T-helper 9 cell (primary cell): ENCODE measurements around the gene ZSCAN4.

Source experiments
- DNase-seq: peaks from one replicate; pipeline ENCODE4 v3.0.0-alpha.2; 2020
- total RNA-seq, 2 donors: gene quantifications; one replicate each; lab custom pipeline; 2026; lab: John Stamatoyannopoulos, UW

The ZSCAN4 gene
- total RNA-seq, result 0 reads per million in 2 donors

GRCh38 chr19:57668635-57669034 is at the start of gene ZSCAN4:
Gene ZSCAN4 (plus strand): TSS chr19:57668935. CDS start chr19:57676146, 7,211 bp downstream.
- no peak for DNase-seq

GRCh38 chr19:57620673-57621348 is 47.9 kb upstream of the ZSCAN4 start:
- no peak for DNase-seq

- no peak for DNase-seq
Observed at GRCh38 chr19:57623091-57623490, 45.6 kb upstream of the ZSCAN4 start.

DNA sequence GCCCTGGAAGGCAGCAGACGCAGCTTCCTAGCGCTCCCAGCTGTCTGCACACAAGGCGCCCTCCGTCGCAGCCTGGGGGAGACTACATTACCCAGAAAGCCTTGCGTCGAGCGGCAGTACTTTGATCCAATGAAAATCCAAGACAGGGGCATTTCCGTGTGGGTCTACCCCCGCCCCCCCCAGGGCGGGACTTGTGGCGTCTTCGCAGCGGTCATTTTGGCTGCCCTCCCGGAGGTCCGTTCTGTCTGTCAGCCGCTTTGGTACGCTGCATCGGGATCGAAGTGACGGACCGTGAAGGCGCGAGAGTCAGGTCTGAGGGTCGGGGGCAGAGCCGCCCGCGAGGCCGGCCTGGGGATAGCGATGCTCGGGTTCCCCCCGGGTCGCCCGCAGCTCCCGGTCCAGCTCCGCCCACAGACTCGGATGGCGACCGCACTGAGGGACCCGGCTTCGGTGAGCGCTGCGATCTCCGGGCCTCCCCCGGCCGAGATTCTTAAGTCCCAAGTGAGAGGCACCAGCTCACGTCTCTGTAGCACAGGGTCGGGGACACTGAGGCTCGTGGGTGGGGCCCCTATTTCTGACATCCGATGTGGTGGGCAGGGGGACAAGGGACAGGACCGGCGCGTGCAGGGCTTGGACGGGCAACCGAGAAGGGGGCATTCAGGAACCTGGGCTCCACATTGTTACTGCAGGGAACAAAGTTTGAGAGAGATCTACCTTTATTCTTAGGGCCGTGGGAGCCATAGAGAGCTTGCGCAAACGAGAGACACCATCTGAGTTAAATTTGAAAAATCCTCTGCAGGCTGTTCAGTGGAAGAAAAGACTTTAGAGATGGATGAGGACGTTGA is 35.5 kb upstream of the ZSCAN4 start, which contains the start of gene ZNF211:
Gene ZNF211, plus strand, starts transcription at position 182 of the 845 bp plus-strand sequence. Its CDS starts 179 bp downstream, at position 361.
- peak; percentile 73 for DNase-seq

DNA sequence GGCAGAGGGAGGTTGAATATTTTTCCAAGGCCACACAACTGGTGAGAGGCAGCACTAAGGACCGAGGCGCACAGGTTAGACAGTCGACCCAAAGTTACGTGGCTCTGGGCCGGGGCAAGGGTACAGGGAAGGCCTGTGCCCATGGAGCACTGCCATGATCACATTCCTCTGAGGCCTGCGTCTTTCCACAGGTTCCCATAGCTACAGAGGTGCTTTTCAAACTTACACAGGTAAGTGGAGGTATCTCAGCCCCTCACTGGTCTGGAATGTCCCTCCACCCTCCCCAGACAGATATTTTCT is 35.0 kb upstream of the ZSCAN4 start:
- no peak for DNase-seq

DNA sequence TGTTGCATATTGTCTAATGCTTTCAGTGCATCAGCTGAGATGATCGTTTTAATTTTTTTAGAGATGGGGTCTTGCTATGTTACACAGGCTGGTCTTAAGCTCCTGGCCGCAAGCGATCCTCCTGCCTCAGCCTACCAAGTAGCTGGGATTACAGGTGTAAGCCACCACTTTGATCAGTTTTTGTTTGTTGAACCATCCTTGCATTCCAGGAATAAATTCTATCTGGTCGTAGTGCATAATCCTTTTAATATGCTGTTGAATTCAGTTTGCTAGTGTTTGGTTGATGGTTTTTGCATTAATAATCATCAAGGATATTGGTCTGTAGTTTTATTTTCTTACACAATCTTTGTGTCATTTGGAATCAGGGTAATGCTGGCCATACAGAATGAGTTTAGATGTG is 31.4 kb upstream of the ZSCAN4 start:
- no peak for DNase-seq

GRCh38 chr19:57641715-57642234 is 27.0 kb upstream of the ZSCAN4 start:
- DNase-seq, result no peak

DNA sequence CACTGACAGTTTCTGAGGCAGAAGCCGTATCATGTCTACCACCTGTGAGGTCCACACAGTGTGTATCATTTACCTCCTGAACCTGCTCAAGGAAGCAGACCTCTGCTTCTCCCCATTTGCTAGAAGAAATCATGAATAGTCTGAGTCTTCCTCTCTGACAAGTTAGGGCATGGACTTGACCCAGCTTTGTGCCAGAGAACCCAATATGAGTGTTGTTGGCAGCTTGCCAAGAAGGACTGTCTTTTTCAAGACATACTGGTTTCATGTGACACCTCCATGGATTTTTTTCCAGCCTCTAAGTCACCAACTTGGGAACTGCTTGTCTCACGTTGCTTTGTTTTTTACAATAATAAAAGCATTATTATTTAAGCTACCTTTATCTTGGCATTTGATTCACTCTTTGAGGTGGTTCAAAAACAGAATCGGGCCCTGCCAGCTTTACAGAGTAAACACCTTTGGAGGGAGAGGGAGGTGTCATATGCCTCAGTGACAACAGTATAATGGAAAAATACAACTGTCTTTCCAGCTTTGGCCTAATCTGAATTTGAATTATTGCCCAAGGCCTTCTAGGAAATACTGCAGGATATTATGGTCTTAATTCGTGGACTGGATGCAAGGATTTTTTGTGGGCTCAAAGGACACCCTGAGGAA is 26.2 kb upstream of the ZSCAN4 start:
- no peak for DNase-seq

DNA sequence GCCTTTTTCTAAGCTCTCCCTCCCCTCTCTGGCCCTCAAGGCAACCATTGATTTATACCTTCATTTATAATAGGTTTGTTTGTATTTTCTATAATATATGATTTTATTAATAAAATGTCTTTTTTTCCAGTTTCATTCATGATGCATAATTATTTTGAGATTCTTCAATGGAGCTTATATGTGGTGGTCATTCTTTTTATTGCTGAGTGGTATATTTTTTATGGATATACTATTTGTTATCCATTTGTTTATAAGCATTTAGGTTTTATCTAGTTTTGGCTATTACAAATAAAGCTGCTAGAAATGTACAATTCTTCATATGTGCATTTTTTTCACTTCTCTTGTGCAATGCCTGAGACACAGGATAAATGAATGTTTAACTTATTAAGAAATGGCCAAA is 25.0 kb upstream of the ZSCAN4 start:
- DNase-seq, result no peak

DNA sequence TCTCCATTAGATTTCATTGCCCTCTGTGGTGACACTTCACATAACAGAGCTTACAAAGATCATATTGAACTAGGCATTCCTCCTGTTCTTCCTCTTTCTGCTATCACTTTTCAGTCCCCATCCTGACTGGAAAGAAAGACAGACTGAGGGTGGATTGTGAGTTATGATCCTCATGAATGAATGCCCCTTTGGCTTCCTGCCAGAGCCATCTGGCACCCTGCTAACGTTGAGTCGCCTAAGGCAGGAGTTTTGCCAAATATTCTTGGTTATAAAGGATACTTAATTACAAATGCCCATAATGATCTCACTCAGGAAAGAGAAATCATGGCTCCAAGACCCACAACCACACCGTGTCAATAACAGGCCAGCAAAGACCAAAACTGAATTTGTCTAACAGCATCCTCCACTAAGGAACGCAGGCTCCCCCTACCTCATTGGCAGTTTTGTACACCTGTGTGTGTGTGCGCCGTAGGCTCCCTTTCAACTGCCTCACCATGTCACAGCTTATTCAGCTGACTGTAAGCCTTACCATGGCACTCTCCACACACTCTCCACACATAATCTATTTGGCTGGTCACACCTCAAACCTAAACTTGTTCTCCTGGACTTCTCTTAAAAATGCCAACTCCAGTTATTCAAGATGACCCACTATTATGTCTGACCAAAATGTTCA is 20.3 kb upstream of the ZSCAN4 start:
- no peak for DNase-seq

DNA sequence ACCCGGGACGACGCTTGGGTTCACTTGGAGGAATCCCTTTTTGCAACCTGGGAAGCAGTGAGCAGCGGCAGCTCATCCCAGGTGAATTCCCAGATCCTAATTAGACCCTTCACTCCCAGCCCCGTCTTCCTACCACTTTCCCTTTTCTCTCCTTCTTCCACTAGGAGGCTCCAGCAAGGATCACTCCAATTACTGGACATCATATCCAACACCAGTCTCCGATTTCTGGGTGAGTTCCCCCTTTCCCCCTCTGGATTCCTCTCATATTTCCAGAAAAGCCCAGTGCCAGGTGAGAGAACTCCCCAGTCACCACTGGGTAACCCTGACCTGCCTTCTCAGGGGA is 17.1 kb upstream of the ZSCAN4 start:
- no peak for DNase-seq

DNA sequence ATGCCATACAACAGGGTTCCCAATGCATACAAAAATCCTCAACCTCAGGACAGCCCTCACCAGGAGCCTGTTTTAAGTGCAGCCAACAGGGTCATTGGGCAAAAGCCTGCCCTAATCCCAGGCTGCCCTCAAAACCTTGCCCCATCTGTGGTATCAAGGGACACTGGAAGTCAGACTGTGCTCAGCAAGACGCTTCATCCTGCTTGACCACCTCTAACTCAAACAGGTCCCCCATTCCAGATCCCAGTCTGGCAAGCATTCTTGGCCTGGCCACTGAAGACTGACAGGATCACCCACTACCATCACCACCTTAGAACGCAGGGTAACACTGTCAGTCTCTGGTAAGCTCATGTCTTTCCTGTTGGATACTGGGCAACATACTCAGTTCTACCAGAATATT is 15.0 kb upstream of the ZSCAN4 start:
- no peak for DNase-seq

DNA sequence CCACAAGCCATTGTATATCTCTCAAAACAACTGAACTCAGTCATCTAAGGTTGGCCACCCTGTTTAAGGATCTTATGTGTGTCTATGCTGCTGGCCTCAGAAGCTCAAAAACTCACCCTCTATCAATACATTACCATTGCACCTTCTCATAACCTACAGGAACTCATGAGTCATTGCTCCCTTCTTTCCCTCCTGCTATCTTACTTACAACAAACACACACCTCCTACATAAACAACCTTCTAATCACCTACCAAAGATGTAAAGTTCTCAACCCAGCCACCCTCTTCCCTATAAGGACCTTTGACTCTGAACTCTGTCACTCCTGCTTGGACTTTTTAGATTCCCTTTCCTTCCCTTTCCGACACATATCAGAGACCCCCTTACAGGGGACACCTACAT is 13.3 kb upstream of the ZSCAN4 start:
- DNase-seq, result no peak

- DNase-seq, result no peak
Observed at GRCh38 chr19:57656346-57656745, 12.4 kb upstream of the ZSCAN4 start.

- no peak for DNase-seq
Observed at GRCh38 chr19:57664269-57665127, 4.2 kb upstream of the ZSCAN4 start.

GRCh38 chr19:57665261-57665806 is 3.4 kb upstream of the ZSCAN4 start:
- no peak for DNase-seq

DNA sequence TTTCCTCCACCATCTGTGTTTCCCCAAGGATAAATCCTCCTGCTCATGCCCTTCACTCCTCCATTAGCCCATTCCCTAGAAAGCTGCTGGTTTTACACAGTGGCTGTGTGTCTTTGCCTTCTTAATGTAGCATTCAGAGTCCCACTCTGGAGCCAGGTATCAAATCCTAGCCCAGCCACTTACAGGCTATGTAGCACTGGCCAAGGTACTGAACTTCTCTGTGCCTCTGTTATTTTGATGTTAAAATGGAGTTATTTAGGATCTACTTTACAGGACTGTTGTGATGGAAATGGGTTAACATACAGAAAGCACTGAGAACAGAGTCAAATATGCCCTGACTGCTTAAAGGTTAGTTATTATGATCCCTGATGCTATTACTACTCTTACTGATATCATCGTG is 1.5 kb upstream of the ZSCAN4 start:
- DNase-seq, result no peak

DNA sequence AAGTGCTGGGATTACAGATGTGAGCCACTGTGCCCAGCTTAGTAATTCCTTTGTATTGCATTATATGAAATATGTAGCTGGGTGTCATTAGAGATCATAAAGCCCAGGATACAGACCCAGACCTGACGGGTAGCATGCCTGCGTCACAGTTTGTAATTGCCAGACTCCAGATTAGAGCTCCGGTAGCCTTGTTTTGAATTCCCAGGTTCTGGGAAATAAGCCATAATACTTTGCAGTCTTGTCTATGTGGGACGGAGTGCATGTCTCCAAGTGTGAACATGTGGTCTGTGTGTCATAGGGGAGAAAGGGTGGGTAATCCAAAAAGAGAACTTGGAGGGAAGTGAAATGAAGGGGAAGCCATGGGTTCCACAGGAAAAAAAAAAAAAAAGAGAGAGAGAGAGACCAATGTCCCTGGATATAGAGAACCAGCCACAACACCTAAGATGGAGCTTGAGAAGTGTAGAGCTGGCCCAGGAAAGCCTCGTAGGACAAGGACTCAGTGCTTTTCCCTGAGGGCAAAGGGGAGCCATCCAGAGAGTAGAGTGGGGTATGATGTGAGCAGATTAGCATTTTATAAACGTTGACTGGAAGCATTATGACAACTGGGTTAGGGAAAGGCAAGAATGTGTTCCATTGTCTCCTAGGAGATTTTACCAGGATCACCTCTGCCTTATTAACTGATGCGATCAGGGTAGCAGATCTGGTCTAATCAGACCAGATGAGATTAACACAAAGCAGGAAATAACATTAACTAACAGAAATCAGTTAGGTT is 2.6 kb downstream of the ZSCAN4 start:
- no peak for DNase-seq

GRCh38 chr19:57672466-57672865 is 3.7 kb downstream of the ZSCAN4 start:
- DNase-seq, result no peak

DNA sequence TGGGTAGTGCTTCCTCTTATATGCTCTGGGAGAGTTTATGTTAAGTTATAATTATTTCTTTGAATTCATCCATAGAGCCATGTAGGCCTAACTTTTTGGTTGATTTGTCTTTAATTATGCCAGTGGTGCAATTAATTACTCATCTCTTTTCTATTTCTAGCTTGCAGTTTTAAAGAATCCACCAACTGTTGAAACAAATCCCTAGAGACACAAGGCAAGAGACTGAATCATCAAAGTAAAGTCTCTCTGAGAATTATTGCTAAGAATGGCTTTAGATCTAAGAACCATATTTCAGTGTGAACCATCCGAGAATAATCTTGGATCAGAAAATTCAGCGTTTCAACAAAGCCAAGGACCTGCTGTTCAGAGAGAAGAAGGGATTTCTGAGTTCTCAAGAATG is 7.1 kb downstream of the ZSCAN4 start:
- DNase-seq, result no peak

- no peak for DNase-seq
Observed at GRCh38 chr19:57682226-57682766, 13.6 kb downstream of the ZSCAN4 start.
